ENCODE measurements around the gene PYURF.
"Not testable (repeated sequence)": the region's sequence is repeated elsewhere in the genome, so short reads cannot be mapped to it uniquely, and the experiment has no call there.

The PYURF gene, protein sequence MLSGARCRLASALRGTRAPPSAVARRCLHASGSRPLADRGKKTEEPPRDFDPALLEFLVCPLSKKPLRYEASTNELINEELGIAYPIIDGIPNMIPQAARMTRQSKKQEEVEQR

DNA sequence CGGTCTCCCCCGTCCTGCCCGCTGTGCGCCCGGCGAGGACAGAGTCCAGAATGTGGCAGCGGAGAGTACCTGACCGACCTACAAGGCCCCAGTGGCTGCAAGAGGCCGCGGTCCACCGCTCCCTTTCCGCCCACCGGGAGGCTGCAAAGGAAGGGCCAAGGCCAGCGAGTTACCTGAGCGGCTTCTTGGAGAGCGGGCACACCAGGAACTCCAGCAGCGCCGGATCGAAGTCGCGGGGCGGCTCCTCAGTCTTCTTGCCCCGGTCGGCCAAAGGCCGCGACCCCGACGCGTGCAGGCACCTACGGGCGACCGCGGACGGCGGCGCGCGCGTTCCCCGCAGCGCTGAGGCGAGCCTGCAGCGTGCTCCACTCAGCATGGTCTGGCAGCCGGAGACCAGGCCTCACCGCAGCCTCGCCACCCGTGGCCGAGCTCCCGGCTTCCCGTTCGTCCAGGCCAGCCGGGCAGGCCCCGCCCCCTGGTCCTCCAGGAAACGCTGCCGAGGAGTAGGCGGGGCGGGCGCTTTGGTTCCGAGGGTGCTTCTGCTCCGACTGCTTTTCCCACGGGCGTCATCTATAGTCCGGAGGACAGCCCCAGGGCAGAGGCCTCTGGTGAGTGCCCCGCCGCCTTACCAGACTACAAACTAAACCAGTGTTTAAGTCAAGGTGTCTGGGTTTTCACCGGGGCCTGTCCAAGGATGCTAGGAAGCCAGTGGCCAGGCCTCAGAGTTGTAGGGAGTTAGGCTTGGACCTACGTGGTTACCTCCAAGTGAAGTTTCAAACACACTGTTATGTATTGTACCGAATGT lies at the start of gene PYURF:
Gene PYURF, minus strand, starts transcription at position 452 of the 805 bp plus-strand sequence. Its CDS starts 76 bp downstream, at position 376.
- DNase-seq (ENCODE audit: low read depth) = peak; percentile 84
- peak within 1 kb of the TSS; percentile 97 for H3K4me3 ChIP-seq (ENCODE audit: low read depth, low read length)

DNA sequence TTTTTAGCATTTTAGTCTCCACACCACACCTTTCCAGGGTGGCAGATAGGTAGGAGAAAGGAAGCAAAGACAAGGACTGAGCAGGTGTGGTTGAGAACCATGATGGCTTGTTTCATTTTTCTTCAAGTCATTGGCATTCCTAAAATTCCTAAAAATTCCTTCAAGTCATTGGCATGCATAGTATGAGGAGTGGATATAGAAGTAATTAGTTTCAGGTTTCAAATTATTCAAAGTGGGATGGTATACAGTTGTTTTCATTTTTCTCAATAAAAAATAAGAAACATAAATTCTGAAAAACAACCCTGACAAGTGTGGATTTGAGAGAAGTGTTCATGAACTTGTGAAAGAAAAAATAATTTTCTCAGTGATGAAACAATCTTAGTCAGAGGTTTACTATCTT lies 46.4 kb upstream of the PYURF start:
- no peak for DNase-seq (ENCODE audit: low read depth)
- no peak overlapping the region for H3K4me3 ChIP-seq (ENCODE audit: low read depth, low read length)

DNA sequence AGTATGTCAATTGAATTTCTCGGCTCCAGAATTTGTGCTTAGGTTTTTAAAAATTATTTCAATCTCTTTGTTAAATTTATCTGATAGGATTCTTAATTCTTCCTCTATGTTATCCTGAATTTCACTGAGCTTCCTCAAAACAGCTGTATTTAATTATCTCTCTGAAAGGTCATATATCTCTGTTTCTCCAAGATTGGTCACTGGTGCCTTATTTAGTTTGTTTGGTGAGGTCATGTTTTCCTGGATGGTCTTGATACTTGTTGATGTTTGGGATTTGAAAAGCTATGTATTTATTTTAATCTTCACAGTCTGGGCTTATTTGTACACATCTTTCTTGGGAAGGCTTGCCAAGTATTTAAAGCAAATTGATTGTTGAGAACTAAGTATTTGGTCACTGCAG lies 44.0 kb upstream of the PYURF start:
- DNase-seq (ENCODE audit: low read depth) = no peak
- no peak overlapping the region for H3K4me3 ChIP-seq (ENCODE audit: low read depth, low read length)

DNA sequence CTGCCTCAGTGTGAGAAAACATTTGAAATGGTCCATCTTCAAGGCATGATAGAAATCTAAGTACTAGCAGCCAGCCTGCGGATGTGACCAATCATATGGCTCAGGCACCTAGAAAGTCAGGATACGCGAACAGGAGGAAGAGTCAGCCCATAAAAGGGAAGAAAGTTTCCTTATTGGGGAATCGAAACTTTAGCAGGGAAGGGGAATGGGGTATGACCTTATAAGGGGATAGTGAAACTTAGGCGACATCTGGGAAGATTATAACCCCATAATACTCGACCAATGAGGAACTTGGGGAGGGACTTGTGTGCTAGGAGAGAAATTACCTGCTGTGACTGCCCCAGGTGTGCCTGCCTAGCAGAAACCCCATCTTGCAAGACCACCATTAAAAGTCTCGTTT lies 26.2 kb upstream of the PYURF start:
- DNase-seq (ENCODE audit: low read depth) = no peak
- H3K4me3 ChIP-seq (ENCODE audit: low read depth, low read length) = no peak overlapping the region

DNA sequence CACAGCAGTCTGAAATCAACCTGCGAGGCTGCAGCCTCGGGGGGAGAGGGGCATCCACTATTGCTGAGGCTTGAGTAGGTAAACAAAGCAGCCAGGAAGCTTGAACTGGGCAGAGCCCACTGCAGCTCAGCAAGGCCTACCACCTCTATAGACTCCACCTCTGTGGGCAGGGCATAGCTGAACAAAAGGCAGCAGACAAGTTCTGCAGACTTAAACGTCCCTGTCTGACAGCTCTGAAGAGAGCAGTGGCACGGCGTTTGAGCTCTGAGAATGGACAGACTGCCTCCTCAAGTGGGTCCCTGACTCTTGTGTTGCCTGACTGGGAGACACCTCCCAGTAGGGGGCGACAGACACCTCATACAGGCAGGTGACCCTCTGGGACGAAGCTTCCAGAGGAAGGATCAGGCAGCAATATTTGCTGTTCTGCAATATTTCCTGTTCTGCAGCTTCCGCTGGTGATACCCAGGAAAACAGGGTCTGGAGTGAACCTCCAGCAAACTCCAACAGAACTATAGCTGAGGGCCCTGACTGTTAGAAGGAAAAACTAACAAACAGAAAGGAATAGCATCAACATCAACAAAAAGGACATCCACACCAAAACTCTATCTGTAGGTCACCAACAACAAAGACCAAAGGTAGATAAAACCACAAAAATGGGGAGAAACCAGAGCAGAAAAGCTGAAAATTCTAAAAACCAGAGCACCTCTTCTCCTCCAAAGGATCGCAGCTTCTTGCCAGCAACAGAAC lies 15.9 kb upstream of the PYURF start:
- not testable (repeated sequence) for DNase-seq (ENCODE audit: low read depth); H3K4me3 ChIP-seq (ENCODE audit: low read depth, low read length)

DNA sequence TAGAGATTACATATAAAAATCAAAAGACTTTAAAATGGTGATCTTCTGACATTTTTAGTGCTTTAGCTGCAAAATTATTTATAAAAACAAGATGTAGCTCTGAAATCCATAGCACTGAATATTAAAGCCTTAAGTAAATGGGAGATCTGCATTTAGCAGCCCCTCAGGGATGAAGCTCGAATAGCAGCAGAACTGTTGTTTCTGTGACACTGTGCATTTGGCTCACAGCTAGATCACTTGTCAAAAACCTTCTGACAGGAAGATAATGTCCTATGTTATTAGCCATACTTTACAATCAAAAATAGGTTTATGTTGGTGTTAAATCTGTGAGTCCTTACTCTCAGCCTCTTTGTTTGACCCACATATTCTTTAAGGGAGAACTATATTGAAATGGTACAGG lies 14.1 kb upstream of the PYURF start:
- H3K4me3 ChIP-seq (ENCODE audit: low read depth, low read length) = no peak overlapping the region
- no peak for DNase-seq (ENCODE audit: low read depth)

DNA sequence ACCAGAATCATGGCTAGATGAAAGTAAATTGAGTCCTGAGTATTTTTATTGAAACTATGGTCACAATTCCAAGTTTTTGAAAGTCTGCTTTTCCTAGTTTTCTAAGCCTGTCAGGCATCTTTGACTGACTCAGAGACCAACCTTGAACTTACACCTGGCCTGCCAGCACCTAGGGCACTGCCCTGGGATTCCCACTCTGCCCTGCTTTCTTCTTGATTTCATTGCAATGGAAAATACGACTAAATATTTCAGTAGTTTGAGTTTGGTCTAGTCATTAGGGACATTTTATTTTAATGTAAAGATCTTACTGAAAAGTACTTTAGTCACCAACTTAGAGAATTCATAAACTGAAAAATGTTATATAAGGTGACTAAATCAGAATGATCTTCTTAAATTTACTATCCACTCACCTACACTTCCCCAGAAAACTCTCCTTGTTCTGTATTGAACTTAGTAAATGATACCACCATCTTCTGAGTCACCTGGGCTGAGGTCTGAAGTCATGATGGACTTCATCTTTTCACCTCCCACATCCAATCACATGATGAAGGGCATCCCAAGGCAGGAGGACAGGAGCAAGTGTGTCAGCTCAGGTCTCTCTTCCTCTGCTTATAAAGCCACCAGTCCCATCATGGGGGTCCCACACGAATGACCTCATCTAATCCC lies 11.6 kb upstream of the PYURF start:
- H3K4me3 ChIP-seq (ENCODE audit: low read depth, low read length) = no peak overlapping the region
- DNase-seq (ENCODE audit: low read depth) = no peak

DNA sequence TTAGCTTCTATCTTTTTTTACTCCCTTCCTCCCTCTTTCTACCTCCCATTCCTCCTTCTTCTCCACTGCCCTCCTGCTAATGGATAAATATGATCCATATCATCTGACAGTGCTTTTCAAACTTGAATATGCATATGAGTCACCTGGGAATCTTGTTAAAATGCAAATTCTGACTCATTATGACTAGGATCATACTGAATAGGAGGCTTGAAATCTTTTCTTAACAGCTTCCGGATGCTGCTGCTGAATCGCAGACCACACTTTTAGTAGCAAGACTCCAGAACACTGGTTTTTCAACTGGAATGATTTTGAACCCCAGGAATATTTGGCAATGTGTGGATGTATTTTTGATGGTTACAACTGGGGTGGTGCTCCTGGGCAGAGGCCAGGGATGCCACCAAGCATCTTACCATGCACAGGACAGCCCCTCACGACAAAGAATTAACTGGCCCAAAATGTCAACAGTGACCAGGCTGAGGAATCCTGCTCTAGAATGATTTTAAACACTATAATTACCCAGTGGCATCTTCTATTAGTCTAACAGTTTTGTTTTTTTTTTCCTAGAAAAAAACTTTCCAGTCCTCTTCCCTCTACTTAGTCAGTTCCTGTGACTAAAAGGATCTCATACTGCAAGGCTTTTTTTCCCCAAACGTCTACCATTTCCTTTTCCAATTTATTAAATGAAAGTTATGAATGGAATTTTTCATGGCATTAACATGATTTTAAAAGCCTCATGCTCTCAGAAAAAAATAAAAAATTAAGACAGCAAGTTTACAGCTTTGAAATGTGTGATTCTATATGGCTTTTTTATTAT lies 10.6 kb upstream of the PYURF start:
- peak; percentile 69 for DNase-seq (ENCODE audit: low read depth)
- no peak overlapping the region for H3K4me3 ChIP-seq (ENCODE audit: low read depth, low read length)

DNA sequence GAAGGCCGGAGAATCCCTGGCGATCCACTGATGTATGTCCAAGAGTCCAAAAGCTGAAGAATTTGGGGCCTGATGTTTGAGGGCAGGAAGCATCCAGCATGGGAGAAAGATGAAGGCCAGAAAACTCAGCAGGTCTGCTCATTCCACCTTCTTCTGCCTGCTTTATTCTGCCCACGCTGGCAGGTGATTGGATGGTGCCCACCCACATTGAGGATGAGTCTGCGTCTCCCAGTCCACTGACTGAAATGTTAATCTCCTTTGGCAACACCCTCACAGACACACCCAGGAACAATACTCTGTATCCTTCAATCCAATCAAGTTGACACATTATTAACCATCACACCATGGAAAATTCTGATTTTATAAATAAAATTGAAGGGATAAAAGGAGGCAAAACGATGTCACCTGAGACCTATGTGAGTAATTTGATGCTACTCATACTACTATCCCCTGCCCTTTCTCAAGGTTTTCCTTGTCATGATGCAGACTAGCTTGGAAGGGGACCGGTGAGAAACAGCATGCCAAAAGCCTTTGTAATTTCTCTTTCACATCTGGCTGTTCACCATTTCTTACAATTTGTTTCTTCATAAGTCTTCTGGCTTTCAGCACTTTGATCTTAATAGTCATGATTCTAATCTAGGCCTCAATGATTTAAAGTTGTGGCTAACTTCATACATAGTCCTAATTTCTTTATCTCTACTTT lies 9.7 kb upstream of the PYURF start:
- peak; percentile 63 for DNase-seq (ENCODE audit: low read depth)

DNA sequence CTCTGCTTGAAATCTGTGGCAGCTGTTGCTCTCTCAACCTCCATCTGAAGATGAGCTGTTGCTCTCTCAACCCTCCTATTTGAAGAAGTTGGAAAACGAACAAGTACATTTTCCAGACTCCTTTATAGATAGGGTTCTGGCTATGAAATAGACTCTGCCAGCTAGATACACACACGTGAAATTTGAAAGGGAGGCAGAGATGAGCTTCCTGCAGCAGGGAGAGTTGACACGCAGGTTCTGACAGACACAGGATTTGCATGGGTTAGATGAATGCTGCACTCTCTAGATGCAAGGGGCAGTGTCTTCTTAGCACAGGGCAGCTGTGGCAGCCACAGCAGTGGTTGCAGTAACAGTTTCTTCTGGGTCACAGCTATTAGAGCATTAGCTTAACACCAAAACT lies 8.0 kb upstream of the PYURF start:
- no peak overlapping the region for H3K4me3 ChIP-seq (ENCODE audit: low read depth, low read length)

More for the DNA sequence above, 9.7 kb upstream of the PYURF start:
- H3K4me3 ChIP-seq (ENCODE audit: low read depth, low read length) = no peak overlapping the region

DNA sequence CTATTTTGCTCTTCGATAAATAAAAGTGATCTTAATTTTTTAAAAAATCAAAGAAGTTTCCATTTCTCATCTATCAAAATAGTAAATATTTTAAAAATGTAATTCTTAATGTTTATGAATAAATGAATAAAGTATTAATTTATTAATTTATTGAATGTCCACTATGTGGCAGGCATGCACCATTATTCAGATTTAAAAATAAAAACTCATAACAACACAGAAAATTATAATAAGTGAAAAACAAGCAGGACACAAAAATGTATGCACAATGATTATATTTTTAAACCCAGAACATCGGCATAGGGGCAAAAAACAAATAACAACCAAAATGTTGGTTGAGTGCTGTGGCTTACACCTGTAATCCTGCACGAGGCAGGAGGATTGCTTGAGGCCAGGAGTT lies 5.3 kb upstream of the PYURF start:
- no peak for DNase-seq (ENCODE audit: low read depth)
- H3K4me3 ChIP-seq (ENCODE audit: low read depth, low read length) = no peak overlapping the region

More for the DNA sequence above, 8.0 kb upstream of the PYURF start:
- no peak for DNase-seq (ENCODE audit: low read depth)

DNA sequence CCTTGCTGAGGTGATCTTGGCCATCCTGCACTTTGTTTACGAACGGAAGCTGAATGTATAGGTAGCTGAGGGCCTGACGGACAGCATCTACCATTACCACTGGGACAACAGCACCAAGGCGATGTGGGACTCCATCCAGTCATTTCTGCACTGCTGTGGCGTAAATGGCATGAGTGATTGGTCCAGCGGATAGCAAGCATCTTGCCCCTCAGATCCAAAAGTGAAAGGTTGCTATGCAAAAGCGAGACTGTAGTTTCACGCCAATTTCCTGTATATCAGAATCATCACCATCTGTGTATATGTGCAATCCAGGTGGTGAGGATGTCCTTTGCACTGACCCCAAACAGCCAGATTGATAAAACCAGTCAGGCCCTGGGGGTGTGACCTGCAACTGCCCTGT lies 4.2 kb upstream of the PYURF start:
- H3K4me3 ChIP-seq (ENCODE audit: low read depth, low read length) = no peak overlapping the region
- DNase-seq (ENCODE audit: low read depth) = no peak

DNA sequence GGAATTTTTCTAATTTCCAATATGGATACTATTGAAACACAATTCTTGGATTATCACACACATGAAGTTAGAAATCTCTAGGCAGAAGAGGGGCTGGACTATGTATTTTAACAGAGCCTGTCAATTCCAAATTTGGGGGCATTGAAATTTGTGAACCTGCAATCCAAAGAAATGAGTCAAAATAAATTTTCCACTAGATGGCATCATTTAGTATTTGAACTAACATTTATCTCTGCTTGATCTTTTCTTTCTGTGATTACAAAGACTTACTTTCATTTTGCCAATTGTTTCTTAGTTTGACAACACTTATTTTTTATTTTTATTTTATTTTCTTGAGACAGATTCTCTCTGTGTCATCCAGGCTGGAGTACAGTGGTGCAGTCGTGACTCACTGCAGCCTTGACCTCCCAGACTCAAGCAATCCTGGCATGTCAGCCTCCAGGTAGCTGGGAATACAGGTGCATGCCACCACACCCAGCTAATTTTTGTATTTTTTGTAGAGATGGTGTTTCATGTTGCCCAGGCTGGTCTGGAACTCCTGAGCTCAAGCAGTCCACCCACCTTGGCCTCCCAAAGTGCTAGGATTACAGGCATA lies 2.7 kb upstream of the PYURF start:
- DNase-seq (ENCODE audit: low read depth) = no peak
- H3K4me3 ChIP-seq (ENCODE audit: low read depth, low read length) = no peak overlapping the region

DNA sequence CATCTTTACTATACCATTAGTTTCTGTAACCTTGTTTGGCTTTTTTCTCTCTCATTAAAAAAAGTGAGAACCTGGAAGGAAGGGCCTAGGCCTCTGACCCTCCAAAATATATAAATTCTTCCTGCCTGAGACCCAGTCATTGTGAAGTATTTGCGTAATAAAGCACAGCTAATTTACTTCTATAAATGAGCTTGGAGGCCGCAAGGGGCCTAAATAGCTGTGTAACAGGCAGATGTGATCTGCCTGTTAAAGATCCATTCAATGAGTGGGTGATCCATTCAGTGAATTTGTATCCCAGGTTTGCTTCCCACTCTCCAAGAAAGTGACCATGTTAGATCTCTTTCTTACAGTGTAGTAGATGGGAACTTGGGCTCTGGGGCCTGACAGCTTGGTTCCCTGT lies 595 bp upstream of the PYURF start:
- peak overlapping the region; percentile 97 for H3K4me3 ChIP-seq (ENCODE audit: low read depth, low read length)
- no peak for DNase-seq (ENCODE audit: low read depth)

DNA sequence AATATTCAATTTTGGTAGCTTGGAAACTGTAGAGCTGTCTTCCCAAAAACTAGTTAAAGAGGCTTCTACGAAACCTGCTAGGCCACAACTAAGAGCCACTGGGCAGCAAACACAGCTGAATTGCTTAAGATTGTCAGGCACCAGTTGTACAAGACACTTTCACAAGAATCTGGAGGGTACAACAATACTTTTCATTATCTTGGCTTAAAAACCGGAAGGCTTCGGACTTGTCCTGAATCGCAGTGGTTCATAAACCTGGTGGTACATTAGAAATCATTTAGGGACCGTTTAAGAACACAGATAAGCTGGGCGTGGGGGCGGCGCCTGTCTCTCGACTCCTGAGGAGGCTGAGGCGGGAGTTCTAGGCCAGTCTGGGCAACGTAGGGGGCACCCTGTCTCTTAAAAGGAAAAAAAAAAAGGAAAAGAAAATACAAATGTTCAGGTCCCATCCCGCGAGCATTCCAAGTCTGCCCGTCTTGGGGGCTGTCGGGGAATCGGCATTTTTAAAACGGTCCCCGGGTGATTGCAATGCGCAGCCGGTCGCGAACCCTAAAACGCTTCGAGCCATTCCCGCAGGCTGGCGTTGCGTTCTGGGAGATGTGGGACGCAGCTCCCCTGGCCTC lies 763 bp downstream of the PYURF start:
- no peak for DNase-seq (ENCODE audit: low read depth)

DNA sequence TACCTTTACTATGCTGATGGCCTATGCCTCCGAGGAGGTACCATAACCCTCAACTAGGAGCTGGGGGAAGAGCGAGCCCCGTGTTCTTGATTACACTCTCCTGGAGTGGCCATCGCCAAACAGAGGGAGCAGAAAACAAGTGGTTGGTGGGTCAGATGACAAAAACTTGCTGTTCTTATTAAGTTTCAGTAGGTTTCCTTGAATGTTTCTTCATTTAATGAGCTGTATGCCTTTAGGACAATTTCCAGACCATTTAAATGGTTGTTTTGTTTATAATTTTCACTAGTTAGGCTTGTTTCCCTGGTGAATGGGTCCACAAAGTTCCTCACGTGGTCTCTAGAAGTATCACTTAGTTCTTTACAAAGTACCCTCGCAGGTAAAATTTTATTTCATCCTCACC lies 4.7 kb downstream of the PYURF start:
- no peak overlapping the region for H3K4me3 ChIP-seq (ENCODE audit: low read depth, low read length)
- DNase-seq (ENCODE audit: low read depth) = no peak

More for the DNA sequence above, 763 bp downstream of the PYURF start:
- peak overlapping the region; percentile 97 for H3K4me3 ChIP-seq (ENCODE audit: low read depth, low read length)

DNA sequence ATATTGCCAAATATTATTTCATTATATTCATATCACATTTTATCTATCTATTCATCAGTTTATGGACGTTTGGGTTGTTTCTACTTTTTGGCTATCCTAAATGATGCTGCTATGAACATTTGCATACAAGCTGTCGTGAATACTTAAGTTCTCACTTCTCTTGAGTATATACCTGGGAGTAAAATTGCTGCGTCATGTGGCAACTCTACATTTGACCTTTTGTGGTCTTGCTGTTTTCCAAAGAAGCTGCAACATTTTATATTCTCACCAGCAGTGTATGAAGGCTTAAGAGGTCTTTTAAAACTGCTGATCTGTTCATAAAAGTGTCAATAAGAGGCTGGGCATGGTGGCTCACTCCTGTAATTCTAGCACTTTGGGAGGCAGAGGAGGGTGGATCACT lies 5.8 kb downstream of the PYURF start:
- H3K4me3 ChIP-seq (ENCODE audit: low read depth, low read length) = no peak overlapping the region
- no peak for DNase-seq (ENCODE audit: low read depth)

DNA sequence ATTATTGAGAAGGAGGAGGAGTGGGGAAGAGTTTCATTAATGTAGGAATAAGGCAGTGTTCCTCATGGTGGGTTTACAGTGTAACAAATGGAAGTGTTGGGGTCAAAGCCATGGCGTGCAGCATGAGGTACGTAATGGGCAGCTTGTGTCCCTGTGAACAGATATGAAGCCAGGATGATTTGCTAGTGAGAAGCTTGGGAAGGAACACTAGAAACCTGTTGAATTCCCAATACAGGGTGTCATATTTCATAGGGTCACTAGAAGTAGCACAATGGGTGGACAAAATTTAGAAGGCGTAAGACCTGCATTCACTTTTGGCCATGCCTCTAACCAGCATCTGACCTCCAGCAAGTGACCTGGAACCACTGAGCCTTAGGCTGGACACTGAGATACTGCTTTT lies 6.8 kb downstream of the PYURF start:
- no peak for DNase-seq (ENCODE audit: low read depth)
- H3K4me3 ChIP-seq (ENCODE audit: low read depth, low read length) = no peak overlapping the region

Data from skeletal muscle cell (primary cell).